WTC11 (cell line): ENCODE measurements around the gene GADD45GIP1.

ENCODE experiments used
- ATF1 ChIP-seq: sonication (generic); formaldehyde crosslinking; IDR thresholded peaks from 2 replicates; pipeline ENCODE4 v1.8.1; 2023; ENCODE audit warnings: mild to moderate bottlenecking, moderate library complexity, missing genetic modification reagents
- CREM ChIP-seq: sonication (generic); formaldehyde crosslinking; IDR thresholded peaks from 2 replicates; pipeline ENCODE4 v1.8.1; 2022; ENCODE audit warnings: mild to moderate bottlenecking, missing genetic modification reagents, moderate library complexity
- CTCF ChIP-seq: fragments of 200-600 bp; IDR thresholded peaks from 2 replicates; pipeline ENCODE4 v1.8.0; 2022; ENCODE audit warnings: antibody characterized with exemption
- E2F1 ChIP-seq: sonication (generic); formaldehyde crosslinking; IDR thresholded peaks from 2 replicates; pipeline ENCODE4 v1.8.0; 2022; ENCODE audit warnings: mild to moderate bottlenecking, missing genetic modification reagents
- MAX ChIP-seq: sonication (generic); formaldehyde crosslinking; IDR thresholded peaks from 2 replicates; pipeline ENCODE4 v1.8.0; 2022; ENCODE audit warnings: mild to moderate bottlenecking, missing genetic modification reagents
- SMAD3 ChIP-seq: sonication (generic); formaldehyde crosslinking; IDR thresholded peaks from 2 replicates; pipeline ENCODE4 v1.8.0; 2022; ENCODE audit warnings: missing genetic modification reagents, mild to moderate bottlenecking, borderline replicate concordance
- SP1 ChIP-seq: sonication (generic); formaldehyde crosslinking; conservative IDR thresholded peaks from 2 replicates; pipeline ENCODE4 v1.8.1; 2022; ENCODE audit warnings: missing genetic modification reagents
- TEAD4 ChIP-seq: sonication (generic); formaldehyde crosslinking; IDR thresholded peaks from 2 replicates; pipeline ENCODE4 v1.8.0; 2022; ENCODE audit warnings: mild to moderate bottlenecking, missing genetic modification reagents
- ZBTB43 ChIP-seq: sonication (generic); formaldehyde crosslinking; IDR thresholded peaks from 2 replicates; pipeline ENCODE4 v1.8.1; 2023; ENCODE audit warnings: mild to moderate bottlenecking, missing genetic modification reagents
- ZNF423 ChIP-seq: fragments of 250-450 bp; sonication (Bioruptor Pico); IDR thresholded peaks from 2 replicates; pipeline ENCODE4 v2.1.2; 2022; ENCODE audit warnings: mild to moderate bottlenecking, moderate library complexity

GRCh38 chr19:13001502-13002165, 44.6 kb upstream of the GADD45GIP1 start:
- TF ChIP-seq ZBTB43 (CRISPR knock-in tag) (no peak), ZNF423 (no peak), SP1 (CRISPR knock-in tag) (no peak), E2F1 (CRISPR knock-in tag) (no peak), MAX (no peak), SMAD3 (CRISPR knock-in tag) (no peak), CTCF (no peak), CREM (CRISPR knock-in tag) (no peak), TEAD4 (CRISPR knock-in tag) (no peak), ATF1 (CRISPR knock-in tag) (no peak)
